GM19023 (cell line): ENCODE data around the gene FAM118A.
"Not testable (repeated sequence)": the region's sequence is repeated elsewhere in the genome, so short reads cannot be mapped to it uniquely, and the experiment has no call there.

ENCODE experiments used
- ATAC-seq: cut with Tn5 transposase; IDR thresholded peaks from one replicate; pipeline ENCODE4 v1.9.1; 2021; ENCODE audit warnings: mild to moderate bottlenecking, moderate library complexity; ENCODE audit not compliant: unreplicated experiment

FAM118A gene

GRCh38 chr22:45281010-45281409, 28.7 kb upstream of the FAM118A start:
- ATAC-seq: no peak

DNA sequence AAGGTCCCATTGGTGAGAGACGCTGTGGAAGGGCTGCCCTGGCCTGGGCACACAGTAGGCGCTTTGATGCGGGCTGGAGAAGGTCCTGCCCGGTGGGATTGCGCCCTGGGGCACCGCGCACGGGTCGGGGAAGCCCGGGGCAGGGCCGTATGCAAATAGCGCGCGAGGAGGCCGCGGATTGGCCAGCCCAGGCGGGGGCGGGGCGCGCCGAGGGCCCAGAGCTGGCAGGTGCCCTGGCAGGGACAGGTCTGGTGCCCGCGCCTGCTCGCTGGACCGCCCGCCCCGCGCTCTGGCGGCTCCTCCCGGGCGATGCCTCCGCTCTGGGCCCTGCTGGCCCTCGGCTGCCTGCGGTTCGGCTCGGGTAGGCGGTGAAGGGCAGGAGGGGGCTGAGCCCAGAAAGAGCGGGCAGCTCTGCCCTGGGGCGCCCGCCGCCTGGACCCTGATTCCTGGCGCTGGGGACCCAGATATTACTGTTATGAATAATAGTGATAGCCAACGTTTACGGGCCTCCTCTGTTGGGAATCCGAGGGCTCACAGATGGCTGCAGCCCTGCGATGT, 24.9 kb upstream of the FAM118A start, which contains the start of gene UPK3A:
Gene UPK3A (plus strand): TSS at position 245 of the 558 bp plus-strand sequence. CDS start 65 bp downstream, at position 310.
- no peak for ATAC-seq

DNA sequence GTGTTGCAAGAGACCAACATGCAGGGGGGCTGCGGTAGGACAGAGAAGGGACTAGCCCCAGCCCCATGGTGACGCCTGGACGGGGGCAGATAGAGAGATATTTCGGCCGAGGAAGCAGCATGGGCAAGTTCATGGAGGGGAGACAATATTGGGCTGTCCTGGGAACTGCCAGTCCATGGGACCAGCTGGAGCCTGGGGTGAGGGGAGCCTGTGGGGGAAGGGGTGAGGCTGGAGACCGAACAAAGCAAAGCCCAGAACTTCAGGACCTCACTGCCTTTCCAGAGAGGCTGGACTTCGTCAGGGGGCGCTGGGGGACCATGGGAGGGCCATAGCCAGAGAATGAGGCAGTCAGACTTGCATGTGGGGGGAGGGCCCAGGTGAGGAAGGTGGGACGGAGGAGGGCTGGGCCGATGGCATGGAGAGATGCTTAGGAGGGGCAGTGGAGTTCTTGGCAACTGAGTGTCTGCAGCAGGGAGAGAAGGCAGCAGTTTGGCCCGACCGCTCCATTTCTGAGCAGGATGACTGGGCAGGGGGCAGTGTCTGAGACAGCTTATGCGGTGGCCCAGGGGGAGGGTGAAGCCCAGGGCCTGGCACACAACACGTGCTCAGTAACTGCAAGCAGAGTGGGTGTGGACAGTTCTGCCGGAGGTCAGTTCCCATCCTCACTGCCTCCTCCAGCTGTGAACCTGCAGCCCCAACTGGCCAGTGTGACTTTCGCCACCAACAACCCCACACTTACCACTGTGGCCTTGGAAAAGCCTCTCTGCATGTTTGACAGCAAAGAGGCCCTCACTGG, 24.3 kb upstream of the FAM118A start:
- no peak for ATAC-seq

- no peak for ATAC-seq
Measured at GRCh38 chr22:45286854-45287551, 22.7 kb upstream of the FAM118A start.

DNA sequence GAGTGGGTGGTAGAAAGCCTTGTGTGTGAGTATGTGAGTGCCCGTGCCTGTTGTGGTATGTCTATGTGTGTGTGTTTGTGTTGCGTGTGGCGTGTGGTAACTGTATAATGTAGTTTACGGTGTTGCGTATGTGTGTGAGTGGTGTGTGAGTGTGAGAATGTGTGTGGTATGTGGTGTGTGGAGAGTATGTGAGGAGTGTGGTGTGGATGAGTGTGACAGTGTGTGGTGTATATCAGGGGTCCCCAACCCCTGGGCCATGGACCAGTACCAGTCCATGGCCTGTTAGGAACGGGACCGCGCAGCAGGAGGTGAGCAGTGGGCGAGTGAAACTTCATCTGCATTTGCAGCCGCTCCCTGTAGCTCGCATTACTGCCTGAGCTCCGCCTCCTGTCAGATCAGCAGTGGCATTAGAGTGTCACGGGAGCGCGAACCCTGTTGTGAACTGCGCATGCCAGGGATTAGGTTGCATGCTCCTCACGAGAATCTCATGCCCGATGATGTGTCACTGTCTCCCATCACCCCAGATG, 19.3 kb upstream of the FAM118A start:
- ATAC-seq: no peak

- no peak for ATAC-seq
Measured at GRCh38 chr22:45291061-45291930, 18.4 kb upstream of the FAM118A start.

GRCh38 chr22:45291931-45292290, 17.8 kb upstream of the FAM118A start:
- ATAC-seq: no peak

GRCh38 chr22:45292731-45293442, 16.8 kb upstream of the FAM118A start:
- no peak for ATAC-seq

DNA sequence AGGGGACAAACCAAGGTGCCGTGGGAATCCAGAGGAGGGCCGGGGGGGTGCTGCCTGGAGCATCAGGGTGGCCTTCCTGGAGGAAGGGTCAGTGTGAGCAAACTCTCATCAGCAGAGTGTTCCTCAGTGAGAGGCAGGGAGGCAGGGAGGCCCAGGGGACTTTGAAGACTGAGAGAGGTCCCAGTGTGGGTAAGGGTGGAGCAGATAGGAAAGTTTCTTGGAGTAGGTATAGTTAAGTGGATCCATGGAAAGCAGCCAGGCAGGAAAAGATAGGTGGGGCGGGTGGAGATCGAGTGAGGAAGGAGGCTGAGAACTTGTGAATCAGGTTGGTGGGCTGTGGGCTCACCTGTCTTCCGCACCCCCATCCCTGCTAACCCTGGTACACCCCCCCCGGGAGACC, 15.7 kb upstream of the FAM118A start:
- ATAC-seq: no peak

- not testable (repeated sequence) for ATAC-seq
Measured at GRCh38 chr22:45295004-45295403, 14.7 kb upstream of the FAM118A start.

DNA sequence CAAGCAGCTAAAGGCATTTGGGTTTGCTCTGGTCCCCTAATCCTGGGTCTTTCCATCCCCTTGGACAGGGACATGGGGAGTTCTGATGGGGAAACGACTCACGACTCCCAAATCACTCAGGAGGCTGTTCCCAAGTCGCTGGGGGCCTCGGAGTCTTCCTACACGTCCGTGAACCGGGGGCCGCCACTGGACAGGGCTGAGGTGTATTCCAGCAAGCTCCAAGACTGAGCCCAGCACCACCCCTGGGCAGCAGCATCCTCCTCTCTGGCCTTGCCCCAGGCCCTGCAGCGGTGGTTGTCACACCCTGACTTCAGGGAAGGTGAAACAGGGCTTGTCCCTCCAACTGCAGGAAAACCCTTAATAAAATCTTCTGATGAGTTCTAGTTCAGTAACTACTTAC, 14.2 kb upstream of the FAM118A start:
- ATAC-seq: no peak

DNA sequence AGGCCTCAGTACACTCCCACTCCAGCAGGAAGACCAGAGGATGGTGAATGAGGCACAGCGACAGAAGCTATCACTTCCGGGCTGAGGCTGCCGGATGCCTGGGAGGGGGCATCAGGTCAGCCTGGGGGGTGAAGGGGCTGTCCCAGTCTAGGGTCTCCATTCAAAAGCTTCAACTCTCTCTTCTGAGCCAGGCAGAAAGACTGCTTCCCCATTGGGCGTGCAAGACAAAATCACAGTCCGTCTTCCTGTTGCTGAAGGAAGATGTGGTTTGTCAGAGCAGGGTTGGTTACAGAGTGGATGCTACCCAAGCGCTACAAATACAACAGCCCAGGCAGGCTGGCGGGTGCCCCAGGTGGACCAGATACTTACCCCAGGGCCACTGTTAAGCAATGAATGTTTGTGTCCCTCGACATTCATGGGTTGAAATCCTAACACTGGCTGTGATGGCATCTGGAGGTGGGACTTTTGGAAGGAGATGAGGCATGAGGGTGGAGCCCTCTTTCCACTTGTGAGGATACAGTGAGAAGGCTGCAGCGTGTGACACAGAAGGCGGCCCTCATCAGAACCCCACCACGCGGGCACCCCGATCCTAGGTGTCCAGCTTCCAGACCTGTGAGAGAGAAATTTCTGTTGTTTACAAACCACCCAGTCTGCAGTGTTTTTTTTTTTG, 13.0 kb upstream of the FAM118A start:
- no peak for ATAC-seq

DNA sequence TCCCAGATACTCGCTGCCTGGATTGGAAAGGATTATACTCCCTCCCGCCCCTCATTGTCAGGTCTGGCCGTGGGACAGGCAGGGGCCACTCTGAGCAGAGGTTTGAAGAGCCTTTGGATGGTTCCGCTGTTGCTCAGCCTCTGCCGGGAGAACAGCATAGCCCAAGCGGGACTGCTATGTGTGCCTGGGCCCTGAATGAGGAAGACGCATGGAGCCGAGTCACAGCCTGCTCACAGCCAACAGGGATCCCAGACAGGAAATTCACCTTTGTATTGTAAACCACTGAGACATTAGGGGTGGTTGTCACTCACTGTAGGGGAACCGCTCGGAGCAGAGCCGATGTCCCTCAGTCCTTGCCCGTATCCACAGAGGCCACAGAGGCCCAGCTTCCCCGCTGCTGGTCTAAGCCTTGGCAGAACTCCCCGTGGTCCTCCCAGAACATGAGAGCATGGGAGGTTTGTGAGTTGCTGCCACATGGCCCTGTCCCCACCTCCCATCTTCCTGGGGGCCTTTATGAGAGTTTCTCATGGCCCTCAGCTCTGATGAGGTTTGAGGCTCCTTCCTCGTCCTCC, 10.7 kb upstream of the FAM118A start:
- no peak for ATAC-seq

GRCh38 chr22:45302751-45303150, 7.0 kb upstream of the FAM118A start:
- no peak for ATAC-seq

GRCh38 chr22:45303181-45303580, 6.6 kb upstream of the FAM118A start:
- ATAC-seq: no peak

- ATAC-seq: no peak
Measured at GRCh38 chr22:45304971-45305370, 4.8 kb upstream of the FAM118A start.

- no peak for ATAC-seq
Measured at GRCh38 chr22:45305456-45306075, 4.2 kb upstream of the FAM118A start.

DNA sequence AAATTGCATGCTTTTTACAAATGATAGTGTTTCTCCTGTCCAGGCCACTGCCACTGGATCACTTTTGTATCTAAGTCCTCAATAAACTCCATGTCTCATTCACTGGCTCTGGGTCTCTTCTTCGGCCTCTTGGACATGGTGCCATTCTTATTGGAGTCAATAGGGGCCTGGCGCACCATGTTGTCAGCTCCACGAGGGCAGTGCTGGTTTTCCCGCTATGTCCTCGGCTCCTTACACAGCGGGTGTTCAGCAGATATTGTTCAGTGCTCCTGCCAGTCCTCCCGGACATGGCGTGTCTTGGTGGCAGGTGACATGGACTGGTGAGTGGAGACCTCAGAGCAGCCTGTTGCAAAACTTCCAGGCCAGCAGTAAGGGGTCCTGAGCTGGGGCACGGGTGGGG, 3.6 kb upstream of the FAM118A start:
- no peak for ATAC-seq

GRCh38 chr22:45308391-45308956, 1.3 kb upstream of the FAM118A start:
- no peak for ATAC-seq
